HepG2 (cell line): ENCODE data around the gene ACAD11. TPM values are rescaled to one million over a fixed set of nuclear protein-coding genes. Genes with fewer than 3 reads are reported as not detected.

ENCODE experiments used
- ATAC-seq: fragments of 200-7000 bp; cut with Tn5 transposase; 3 replicates; pipeline ENCODE4 v1.9.1; 2020; ENCODE audit warnings: mild to moderate bottlenecking, moderate library complexity
- BruUV-seq: library from RNA; stranded (reverse); fragments of 400-500 nt; replicated peaks from 2 replicates; lab custom pipeline; 2021; lab: Mats Ljungman, UMichigan
- CTCF ChIA-PET: fragments of 300-600 bp; formaldehyde crosslinking; extraction: SDS; loops from one replicate; lab custom pipeline; 2021; ENCODE audit warnings: low total read pairs, inconsistent platforms, low intra/inter-chr PET ratio; lab: Yijun Ruan, JAX
- POLR2A ChIA-PET: fragments of 350-600 bp; sonication (Branson Sonifier 250); formaldehyde crosslinking; loops from one replicate; lab custom pipeline; 2020; ENCODE audit warnings: antibody characterized with exemption, inconsistent platforms; lab: Yijun Ruan, JAX
- DNase-seq: peaks from one replicate; pipeline ENCODE4 v3.0.0-alpha.2; 2015; ENCODE audit warnings: low spot score
- FAIRE-seq: peaks from 3 replicates; lab custom pipeline; 2011; peaks lifted over from hg19 to GRCh38; lab: Jason Lieb, UNC
- H2AFZ ChIP-seq: one replicate; pipeline ENCODE4 v1.6.1; 2011; ENCODE audit warnings: low read length, inconsistent platforms
- H3K27ac ChIP-seq: fragments of 300-600 bp; 3 replicates; pipeline ENCODE4 v1.8.0; 2011; ENCODE audit warnings: mixed run types, mild to moderate bottlenecking, mixed read lengths, low read length, inconsistent platforms; ENCODE audit not compliant: insufficient read depth; ENCODE audit errors: extremely low read length
- H3K27me3 ChIP-seq, 2 experiments: fragments of 200-600 bp in 1 of 2; 2 replicates in 1 of 2; 3 replicates in 1 of 2; pipeline versions ENCODE4 v1.6.0 to v1.8.0; 2011; ENCODE audit warnings: low read length in 2 of 2, mild to moderate bottlenecking in 2 of 2, moderate library complexity in 2 of 2, inconsistent platforms in 1 of 2; ENCODE audit not compliant: insufficient read depth in 2 of 2, control insufficient read depth in 1 of 2
- H3K36me3 ChIP-seq, 2 experiments: fragments of 200-600 bp in 1 of 2; replicated peaks in 1 of 2; 2 replicates in 1 of 2; 3 replicates in 1 of 2; pipeline versions ENCODE4 v1.5.1 to v1.8.0; 2011; ENCODE audit warnings: low read length in 2 of 2, inconsistent platforms in 1 of 2; ENCODE audit not compliant: insufficient read depth in 2 of 2, control insufficient read depth in 1 of 2
- H3K4me1 ChIP-seq: 2 replicates; pipeline ENCODE4 v1.5.1; 2012; ENCODE audit warnings: low read length, inconsistent platforms; ENCODE audit not compliant: insufficient read depth
- H3K4me2 ChIP-seq: 2 replicates; pipeline ENCODE4 v1.6.0; 2011; ENCODE audit warnings: low read depth, low read length, inconsistent platforms
- H3K4me3 ChIP-seq, 3 experiments: fragments of 200-600 bp in 1 of 3; sonication (generic), shearing (Covaris generic) in 1 of 3; replicated peaks in 1 of 3; 2 replicates each; pipeline ENCODE4 v1.5.1; 2011 to 2016; ENCODE audit warnings: low read length in 3 of 3, inconsistent platforms in 2 of 3, low read depth in 2 of 3, mild to moderate bottlenecking in 2 of 3, control low read depth in 1 of 3, mixed read lengths in 1 of 3; ENCODE audit not compliant: insufficient read depth in 1 of 3
- H3K79me2 ChIP-seq: one replicate; pipeline ENCODE4 v1.6.1; 2011; ENCODE audit warnings: low read length, inconsistent platforms; ENCODE audit not compliant: insufficient read depth
- H3K9ac ChIP-seq: 2 replicates; pipeline ENCODE4 v1.6.0; 2011; ENCODE audit warnings: mild to moderate bottlenecking, low read depth, low read length, inconsistent platforms; ENCODE audit not compliant: insufficient read depth
- H3K9me3 ChIP-seq: 2 replicates; pipeline ENCODE4 v1.5.1; 2012; ENCODE audit warnings: mild to moderate bottlenecking, low read length
- H4K20me1 ChIP-seq: 2 replicates; pipeline ENCODE4 v1.6.0; 2011; ENCODE audit warnings: inconsistent platforms, mild to moderate bottlenecking, low read length, moderate library complexity; ENCODE audit not compliant: insufficient read depth
- DMAP1 ChIP-seq: IDR thresholded peaks from 2 replicates; pipeline ENCODE4 v1.6.1; 2016
- PLSCR1 ChIP-seq: sonication (generic); formaldehyde crosslinking; IDR thresholded peaks from 2 replicates; pipeline ENCODE4 v1.5.0; 2020; ENCODE audit warnings: missing genetic modification reagents, mild to moderate bottlenecking, borderline replicate concordance
- PRPF4 ChIP-seq: fragments of 200-400 bp; formaldehyde crosslinking; IDR thresholded peaks from 2 replicates; pipeline ENCODE4 v1.6.1; 2016; ENCODE audit warnings: low read length, low read depth; ENCODE audit not compliant: poor library complexity, severe bottlenecking
- XBP1 ChIP-seq: sonication (generic); formaldehyde crosslinking; IDR thresholded peaks from 2 replicates; pipeline ENCODE4 v1.5.0; 2020; ENCODE audit warnings: missing genetic modification reagents
- ZBTB20 ChIP-seq: sonication (generic); formaldehyde crosslinking; IDR thresholded peaks from 2 replicates; pipeline ENCODE4 v1.8.1; 2023; ENCODE audit warnings: missing genetic modification reagents, low read depth, mild to moderate bottlenecking, borderline replicate concordance
- ZNF326 ChIP-seq: sonication (generic); formaldehyde crosslinking; IDR thresholded peaks from 2 replicates; pipeline ENCODE4 v1.4.0; 2020; ENCODE audit warnings: missing genetic modification reagents, borderline replicate concordance
- ZNF784 ChIP-seq: sonication (generic); formaldehyde crosslinking; IDR thresholded peaks from 2 replicates; pipeline ENCODE4 v1.5.1; 2020; ENCODE audit warnings: missing genetic modification reagents, mild to moderate bottlenecking, borderline replicate concordance
- whole genome bisulfite sequencing: methylation state at CpG from one replicate; pipeline ENCODE4 v1.1.6; 2017; ENCODE audit warnings: low lambda C conversion rate; 5-methylcytosine and 5-hydroxymethylcytosine counted together
- in situ Hi-C: cut with HindIII; loops from 2 replicates; pipeline ENCODE4 v1.10.0; 2017; ENCODE audit warnings: low pct_unique_long_range_greater_than_20kb; ENCODE audit not compliant: extremely low pct_ligation_motif_present
- intact Hi-C: fragments of 100-400 bp; cut with micrococcal nuclease; formaldehyde crosslinking; loops from one replicate; pipeline ENCODE4 v1.10.0; 2022; ENCODE audit not compliant: unreplicated experiment
- polyA plus RNA-seq, 8 experiments: library from polyadenylated mRNA; depleted of rRNA in 3 of 8; stranded (reverse) in 7 of 8; unstranded in 1 of 8; fragments of >200 nt; fragmentation: Illumina TruSeq in 4 of 8; extraction: Trizol in 4 of 8; gene quantifications; 2 replicates each; pipeline versions ENCODE4 v1.2.1 to v1.2.3, GENCODE V29; 2011 to 2016; ENCODE audit warnings: low read depth in 4 of 8, missing spikeins in 1 of 8, mixed read lengths in 1 of 8; ENCODE audit not compliant: insufficient read depth in 1 of 8
- total RNA-seq, 5 experiments: library from RNA; depleted of rRNA; stranded (reverse); fragments of >200 nt; fragmentation: Illumina TruSeq; extraction: Trizol; gene quantifications; 2 replicates each; pipeline ENCODE4 v1.2.3, GENCODE V29; 2016; ENCODE audit warnings: low read depth in 1 of 5

The ACAD11 gene
- total and polyA plus RNA-seq, 2 of the 13 experiments (the other 11 are each of a cell fraction or from before 2014, with no cell fraction given), result 30.6 to 56.9 TPM

DNA sequence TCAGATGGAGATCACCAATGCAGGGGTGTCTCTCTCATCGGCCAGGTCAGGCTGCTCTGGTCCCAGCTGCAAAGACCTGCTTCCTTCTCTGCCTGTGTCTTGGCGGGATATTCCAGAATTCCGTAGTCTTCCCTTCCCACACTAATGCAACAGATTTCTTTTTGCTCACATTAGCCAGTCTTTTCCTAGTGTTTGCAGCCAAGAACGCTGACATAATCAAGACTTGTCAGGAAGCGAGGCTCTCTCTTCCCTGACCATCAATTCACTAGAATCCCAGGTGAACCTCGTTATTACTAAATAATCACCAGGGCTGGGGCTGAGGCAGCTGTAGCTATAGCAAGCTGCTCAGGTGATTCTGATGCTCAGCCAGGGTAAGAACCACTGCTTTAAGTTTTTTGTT, 105.8 kb downstream of the ACAD11 start:
- no peak overlapping the region for H3K4me3 ChIP-seq
- TF ChIP-seq ZNF784 (CRISPR knock-in tag) (no peak), PRPF4 (no peak), ZBTB20 (0 out of 2 replicates have a peak, but pooled peaks have one; percentile 25), DMAP1 (CRISPR knock-in tag) (no peak), ZNF326 (CRISPR knock-in tag) (no peak), PLSCR1 (no peak), XBP1 (no peak)
- H4K20me1 ChIP-seq, result no peaks in the 10 kb centered on the region
- ChIA-PET POLR2A (no interaction called here), CTCF (no interaction called here)
- DNase-seq (no peak), FAIRE-seq (no peak), ATAC-seq (no peak)
- 91% methylated on average over 6 of the region's 6 CpGs for WGBS
- no peak overlapping the region for H3K27ac ChIP-seq
- H3K4me2 ChIP-seq, result no peak overlapping the region
- H3K79me2 ChIP-seq, result no peaks in the 10 kb centered on the region
- H3K4me1 ChIP-seq, result peaks cover 16% of the 10 kb centered on the region
- H2AFZ ChIP-seq, result no peak overlapping the region
- intact Hi-C loops (no loop called here), in situ Hi-C loops (no loop called here)
- H3K9ac ChIP-seq, result no peak overlapping the region
- H3K27me3 ChIP-seq, result no peaks in the 10 kb centered on the region
- BruUV-seq, result no TSS peak
- H3K9me3 ChIP-seq, result no peaks in the 10 kb centered on the region
- H3K36me3 ChIP-seq, result peaks cover 0 to 3% of the 10 kb centered on the region in 2 experiments; a peak in 1 of 5 replicates
